ENCODE data around the gene CDC42SE2. TPM values are rescaled to one million over a fixed set of nuclear protein-coding genes. Genes with fewer than 3 reads are reported as not detected.
"Not testable (repeated sequence)": the region's sequence is repeated elsewhere in the genome, so short reads cannot be mapped to it uniquely, and the experiment has no call there.

CDC42SE2 gene
- total RNA-seq, 1 donor from 2014 or later: 27.8 TPM

- no peak for DNase-seq (ENCODE audit: extremely low spot score, unreplicated experiment)
- H3K27me3 Mint-ChIP-seq: no peaks in the 10 kb centered on the region
- H3K27ac Mint-ChIP-seq: no peak overlapping the region
- TF ChIP-seq CTCF (conservative IDR thresholded peaks at IDR 0.05): no peak
- H3K9me3 Mint-ChIP-seq: no peaks in the 10 kb centered on the region
- H3K36me3 Mint-ChIP-seq: peaks cover 8% of the 10 kb centered on the region
- H3K4me1 Mint-ChIP-seq (ENCODE audit: unreplicated experiment): peaks cover 9% of the 10 kb centered on the region
- no peak overlapping the region for H3K4me3 Mint-ChIP-seq
Measured at GRCh38 chr5:131272724-131273123, 8.9 kb downstream of the CDC42SE2 start.

- Mint-ChIP-seq H3K36me3 (peaks cover 8% of the 10 kb centered on the region), H3K4me1 (ENCODE audit: unreplicated experiment) (peaks cover 11% of the 10 kb centered on the region), H3K27me3 (no peaks in the 10 kb centered on the region), H3K9me3 (no peaks in the 10 kb centered on the region), H3K27ac (peak overlapping the region; percentile 18), H3K4me3 (no peak overlapping the region)
- no peak for DNase-seq (ENCODE audit: extremely low spot score, unreplicated experiment)
- TF ChIP-seq CTCF (conservative IDR thresholded peaks at IDR 0.05): no peak
Measured at GRCh38 chr5:131274326-131275063, 10.6 kb downstream of the CDC42SE2 start.

- Mint-ChIP-seq H3K4me3 (no peak overlapping the region), H3K9me3 (no peaks in the 10 kb centered on the region), H3K27me3 (no peaks in the 10 kb centered on the region), H3K4me1 (ENCODE audit: unreplicated experiment) (peaks cover 27% of the 10 kb centered on the region), H3K27ac (no peak overlapping the region), H3K36me3 (peaks cover 8% of the 10 kb centered on the region)
- DNase-seq (ENCODE audit: extremely low spot score, unreplicated experiment): no peak
- no peak for TF ChIP-seq CTCF (conservative IDR thresholded peaks at IDR 0.05)
Measured at GRCh38 chr5:131276072-131276471, 12.2 kb downstream of the CDC42SE2 start.

- H3K27ac Mint-ChIP-seq: no peak overlapping the region
- no peaks in the 10 kb centered on the region for H3K9me3 Mint-ChIP-seq
- no peak for DNase-seq (ENCODE audit: extremely low spot score, unreplicated experiment)
- TF ChIP-seq CTCF (conservative IDR thresholded peaks at IDR 0.05): no peak
- peaks cover 39% of the 10 kb centered on the region for H3K4me1 Mint-ChIP-seq (ENCODE audit: unreplicated experiment)
- no peak overlapping the region for H3K4me3 Mint-ChIP-seq
- peaks cover 8% of the 10 kb centered on the region for H3K36me3 Mint-ChIP-seq
- no peaks in the 10 kb centered on the region for H3K27me3 Mint-ChIP-seq
Measured at GRCh38 chr5:131277447-131277846, 13.6 kb downstream of the CDC42SE2 start.

- no peak overlapping the region for H3K27ac Mint-ChIP-seq
- TF ChIP-seq CTCF (conservative IDR thresholded peaks at IDR 0.05): no peak
- H3K36me3 Mint-ChIP-seq: peaks cover 8% of the 10 kb centered on the region
- no peaks in the 10 kb centered on the region for H3K27me3 Mint-ChIP-seq
- H3K9me3 Mint-ChIP-seq: no peaks in the 10 kb centered on the region
- H3K4me3 Mint-ChIP-seq: no peak overlapping the region
- H3K4me1 Mint-ChIP-seq (ENCODE audit: unreplicated experiment): peaks cover 39% of the 10 kb centered on the region
- no peak for DNase-seq (ENCODE audit: extremely low spot score, unreplicated experiment)
Measured at GRCh38 chr5:131277875-131278740, 14.3 kb downstream of the CDC42SE2 start.

- H3K4me3 Mint-ChIP-seq; DNase-seq (ENCODE audit: extremely low spot score, unreplicated experiment); H3K27ac Mint-ChIP-seq; H3K9me3 Mint-ChIP-seq; H3K27me3 Mint-ChIP-seq; H3K36me3 Mint-ChIP-seq: not testable (repeated sequence)
- peaks cover 39% of the 10 kb centered on the region for H3K4me1 Mint-ChIP-seq (ENCODE audit: unreplicated experiment)
Measured at GRCh38 chr5:131278741-131279124, 14.9 kb downstream of the CDC42SE2 start.

Data from type B pancreatic cell (in vitro differentiated cells).